ENCODE results near the gene SLC39A10.

SLC39A10 gene

GRCh38 chr2:195734931-195735330 is 77.9 kb downstream of the SLC39A10 start:
- DNase-seq (ENCODE audit: low read depth) = peak; percentile 27
- TF ChIP-seq CTCF (conservative IDR thresholded peaks at IDR 0.05; ENCODE audit: low read depth, low read length) = no peak
- no peak overlapping the region for H3K4me3 ChIP-seq (ENCODE audit: low read depth, low read length)

GRCh38 chr2:195735347-195735746 is 78.3 kb downstream of the SLC39A10 start:
- no peak overlapping the region for H3K4me3 ChIP-seq (ENCODE audit: low read depth, low read length)
- TF ChIP-seq CTCF (conservative IDR thresholded peaks at IDR 0.05; ENCODE audit: low read depth, low read length) = no peak
- no peak for DNase-seq (ENCODE audit: low read depth)

- H3K4me3 ChIP-seq (ENCODE audit: low read depth, low read length) = no peak overlapping the region
- DNase-seq (ENCODE audit: low read depth) = peak; percentile 45
- TF ChIP-seq CTCF (conservative IDR thresholded peaks at IDR 0.05; ENCODE audit: low read depth, low read length) = no peak
These were observed 80.7 kb downstream of the SLC39A10 start for GRCh38 chr2:195737511-195738325.

- H3K4me3 ChIP-seq (ENCODE audit: low read depth, low read length) = no peak overlapping the region
- peak; percentile 39 for DNase-seq (ENCODE audit: low read depth)
- TF ChIP-seq CTCF (conservative IDR thresholded peaks at IDR 0.05; ENCODE audit: low read depth, low read length) = no peak
These were observed 84.2 kb downstream of the SLC39A10 start for GRCh38 chr2:195741191-195741590.

- no peak overlapping the region for H3K4me3 ChIP-seq (ENCODE audit: low read depth, low read length)
- no peak for TF ChIP-seq CTCF (conservative IDR thresholded peaks at IDR 0.05; ENCODE audit: low read depth, low read length)
- DNase-seq (ENCODE audit: low read depth) = no peak
These were observed 99.4 kb downstream of the SLC39A10 start for GRCh38 chr2:195756218-195756942.

GRCh38 chr2:195758846-195759245 is 101.8 kb downstream of the SLC39A10 start:
- H3K4me3 ChIP-seq (ENCODE audit: low read depth, low read length) = no peak overlapping the region
- no peak for DNase-seq (ENCODE audit: low read depth)
- no peak for TF ChIP-seq CTCF (conservative IDR thresholded peaks at IDR 0.05; ENCODE audit: low read depth, low read length)
